RWPE2 (cell line): ENCODE measurements around the gene SLC7A1.

Experiments used
- ATAC-seq: fragments of 200-7000 bp; cut with Tn5 transposase; 3 replicates; pipeline ENCODE4 v1.9.1; 2021; ENCODE audit warnings: low read depth
- DNase-seq: peaks from one replicate; pipeline ENCODE4 v3.0.0-alpha.2; 2020; ENCODE audit warnings: low spot score
- H3K27ac ChIP-seq: fragments of 450-650 bp; 2 replicates; pipeline ENCODE4 v1.5.1; 2017; ENCODE audit warnings: mild to moderate bottlenecking; ENCODE audit not compliant: poor library complexity, severe bottlenecking
- H3K27me3 ChIP-seq: fragments of 250-450 bp; sonication (Bioruptor Pico); 2 replicates; pipeline ENCODE4 v1.5.1; 2021; ENCODE audit warnings: mild to moderate bottlenecking, moderate library complexity; ENCODE audit not compliant: insufficient read depth, poor library complexity, severe bottlenecking
- H3K36me3 ChIP-seq: fragments of 250-450 bp; sonication (Bioruptor Pico); 2 replicates; pipeline ENCODE4 v1.5.1; 2020; ENCODE audit warnings: low read depth, mild to moderate bottlenecking, moderate library complexity
- H3K4me1 ChIP-seq: fragments of 250-450 bp; sonication (Bioruptor Pico); 2 replicates; pipeline ENCODE4 v1.5.1; 2021; ENCODE audit warnings: mild to moderate bottlenecking, moderate library complexity; ENCODE audit not compliant: insufficient read depth, poor library complexity, severe bottlenecking
- H3K4me3 ChIP-seq: fragments of 250-450 bp; sonication (Bioruptor Pico); 2 replicates; pipeline ENCODE4 v1.5.1; 2021; ENCODE audit warnings: mild to moderate bottlenecking, moderate library complexity; ENCODE audit not compliant: severe bottlenecking
- H3K9me3 ChIP-seq: fragments of 250-450 bp; sonication (Bioruptor Pico); 2 replicates; pipeline ENCODE4 v1.5.1; 2021; ENCODE audit warnings: mild to moderate bottlenecking, moderate library complexity; ENCODE audit not compliant: severe bottlenecking
- CTCF ChIP-seq: fragments of 450-650 bp; IDR thresholded peaks from one replicate; pipeline ENCODE4 v1.5.1; 2017; ENCODE audit warnings: mild to moderate bottlenecking, moderate library complexity; ENCODE audit not compliant: poor library complexity, severe bottlenecking

The SLC7A1 gene

GRCh38 chr13:29540334-29540733 is 55.2 kb downstream of the SLC7A1 start:
- ATAC-seq (no peak), DNase-seq (no peak)
- H3K4me3 ChIP-seq: no peak overlapping the region
- H3K4me1 ChIP-seq: no peaks in the 10 kb centered on the region
- no peak for TF ChIP-seq CTCF
- H3K27ac ChIP-seq: no peak overlapping the region
- no peaks in the 10 kb centered on the region for H3K9me3 ChIP-seq
- peaks cover 33% of the 10 kb centered on the region for H3K36me3 ChIP-seq
- no peaks in the 10 kb centered on the region for H3K27me3 ChIP-seq

- no peak for DNase-seq
- no peaks in the 10 kb centered on the region for H3K4me1 ChIP-seq
- no peak for ATAC-seq
Observed at GRCh38 chr13:29539856-29540255, 55.6 kb downstream of the SLC7A1 start.

GRCh38 chr13:29538652-29539040 is 56.8 kb downstream of the SLC7A1 start:
- no peak for TF ChIP-seq CTCF
- no peak for ATAC-seq
- H3K36me3 ChIP-seq: peaks cover 50% of the 10 kb centered on the region

More at GRCh38 chr13:29539856-29540255, 55.6 kb downstream of the SLC7A1 start:
- Histone ChIP-seq H3K36me3 (peaks cover 38% of the 10 kb centered on the region), H3K27ac (no peak overlapping the region), H3K9me3 (no peaks in the 10 kb centered on the region), H3K27me3 (no peaks in the 10 kb centered on the region), H3K4me3 (no peak overlapping the region)
- TF ChIP-seq CTCF: no peak

GRCh38 chr13:29537736-29538651 is 57.5 kb downstream of the SLC7A1 start:
- Histone ChIP-seq H3K4me3 (no peak overlapping the region), H3K4me1 (no peaks in the 10 kb centered on the region), H3K27ac (no peak overlapping the region), H3K27me3 (no peaks in the 10 kb centered on the region), H3K9me3 (no peaks in the 10 kb centered on the region), H3K36me3 (peaks cover 56% of the 10 kb centered on the region)
- no peak for ATAC-seq
- DNase-seq: no peak
- no peak for TF ChIP-seq CTCF

More at GRCh38 chr13:29538652-29539040, 56.8 kb downstream of the SLC7A1 start:
- Histone ChIP-seq H3K4me3 (no peak overlapping the region), H3K9me3 (no peaks in the 10 kb centered on the region), H3K27ac (no peak overlapping the region), H3K4me1 (no peaks in the 10 kb centered on the region), H3K27me3 (no peaks in the 10 kb centered on the region)
- no peak for DNase-seq

- Histone ChIP-seq H3K9me3 (no peaks in the 10 kb centered on the region), H3K36me3 (peaks cover 68% of the 10 kb centered on the region), H3K4me1 (no peaks in the 10 kb centered on the region), H3K27me3 (no peaks in the 10 kb centered on the region), H3K4me3 (no peak overlapping the region), H3K27ac (no peak overlapping the region)
- ATAC-seq (no peak), DNase-seq (no peak)
- no peak for TF ChIP-seq CTCF
Observed at GRCh38 chr13:29536853-29537252, 58.6 kb downstream of the SLC7A1 start.
